ENCODE data around the gene SEMA5A. TPM values are rescaled to one million over a fixed set of nuclear protein-coding genes. Genes with fewer than 3 reads are reported as not detected.

The SEMA5A gene
- total and polyA plus RNA-seq, 2 of the 8 experiments (the other 6 are each of a cell fraction or from before 2014, with no cell fraction given) = 5.3 to 8.9 TPM

DNA sequence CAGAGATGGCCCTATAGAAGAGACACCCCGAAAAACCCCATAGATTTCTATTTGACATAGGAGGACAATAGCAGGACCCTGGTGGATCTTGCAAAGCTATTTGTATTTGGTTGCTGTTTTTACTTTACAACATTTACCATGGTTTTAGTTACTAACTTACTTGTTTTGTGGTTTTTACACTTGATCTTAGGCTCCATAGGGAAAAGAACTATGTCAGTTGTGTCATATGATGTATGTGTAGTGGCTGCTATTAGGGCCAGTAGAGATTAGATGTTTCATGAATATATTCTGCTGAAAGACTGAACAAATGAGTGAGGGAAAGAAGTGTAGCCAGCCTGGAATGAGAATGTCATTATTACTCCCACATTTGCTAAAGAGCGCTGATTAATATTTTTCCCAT is 388.1 kb downstream of the SEMA5A start:
- no peak overlapping the region for H3K4me3 ChIP-seq (ENCODE audit: extremely low read depth in 1 of 4, insufficient read depth in 2 of 4, low read depth in 3 of 4, low read length in 4 of 4)
- no peak overlapping the region for H4K8ac ChIP-seq (ENCODE audit: extremely low read depth, insufficient read depth, low read length)
- no peak overlapping the region for H2BK20ac ChIP-seq (ENCODE audit: low read length)
- H3K27ac ChIP-seq (ENCODE audit: low read depth, low read length) = no peak overlapping the region
- TF ChIP-seq JUN (IDR thresholded peaks at IDR 0.05; ENCODE audit: low read depth, low read length) = no peak
- TF ChIP-seq CBX5 (IDR thresholded peaks at IDR 0.05; ENCODE audit: low read depth, low read length) = no peak
- no peak for TF ChIP-seq RFX5 (IDR thresholded peaks at IDR 0.05; ENCODE audit: borderline replicate concordance, low read depth, low read length)
- TF ChIP-seq TBP (IDR thresholded peaks at IDR 0.05; ENCODE audit: low read depth, low read length) = no peak
- TF ChIP-seq BCL11A (IDR thresholded peaks at IDR 0.05; ENCODE audit: low read depth in 2 of 2, low read length in 2 of 2) = no peak
- no peak for TF ChIP-seq TAF7 (optimal IDR thresholded peaks at IDR 0.05; ENCODE audit: borderline replicate concordance, low read depth, low read length)
- TF ChIP-seq GABPA (IDR thresholded peaks at IDR 0.05; ENCODE audit: borderline replicate concordance, insufficient read depth, low read length) = no peak
- no peak for TF ChIP-seq SP1 (IDR thresholded peaks at IDR 0.05; ENCODE audit: low read depth, low read length)
- TF ChIP-seq SP4 (IDR thresholded peaks at IDR 0.05; ENCODE audit: low read length) = no peak
- no peak for TF ChIP-seq KDM5A (IDR thresholded peaks at IDR 0.05; ENCODE audit: low read length)
- no peak for TF ChIP-seq RXRA (IDR thresholded peaks at IDR 0.05; ENCODE audit: insufficient read depth, low read depth, low read length)
- no peak for TF ChIP-seq TEAD4 (IDR thresholded peaks at IDR 0.05; ENCODE audit: low read depth, low read length)
- H4K91ac ChIP-seq (replicated peaks; ENCODE audit: insufficient read length, low read length) = no peak overlapping the region
- no peaks in the 10 kb centered on the region for H3K79me1 ChIP-seq (ENCODE audit: low read depth, low read length)
- no peaks in the 10 kb centered on the region for H3K23me2 ChIP-seq (ENCODE audit: low read depth, low read length)
- H2BK5ac ChIP-seq (ENCODE audit: low read depth, low read length) = no peak overlapping the region
- no peaks in the 10 kb centered on the region for H3K27me3 ChIP-seq (replicated peaks in 1 of 4; ENCODE audit: control insufficient read depth in 3 of 4, extremely low read depth in 1 of 4, insufficient read depth in 3 of 4, low read length in 3 of 4)
- H3K14ac ChIP-seq (ENCODE audit: insufficient read length) = no peak overlapping the region
- POLR2A ChIA-PET (ENCODE audit: partially characterized antibody) = no interaction called here
- no peaks in the 10 kb centered on the region for H3K4me1 ChIP-seq (replicated peaks in 1 of 4; ENCODE audit: control insufficient read depth in 3 of 4, insufficient read depth in 4 of 4, low read length in 3 of 4)
- H3K23ac ChIP-seq (ENCODE audit: insufficient read length) = no peak overlapping the region
- H3K79me2 ChIP-seq (ENCODE audit: control insufficient read depth in 1 of 2, insufficient read depth in 2 of 2, low read length in 2 of 2) = no peaks in the 10 kb centered on the region
- no peak overlapping the region for H2AK5ac ChIP-seq (ENCODE audit: low read depth, low read length)
- CTCF ChIA-PET (ENCODE audit: partially characterized antibody) = interaction anchor here (1.4 to 3.9 kb wide), 2 partner anchors 9 to 250 kb away, joined by 4 to 26 read pairs; no protein-coding TSS in a partner anchor
- H4K5ac ChIP-seq (ENCODE audit: insufficient read length, low read depth, low read length) = no peak overlapping the region
- no peak overlapping the region for H2BK15ac ChIP-seq (ENCODE audit: low read length)
- H3K9me3 ChIP-seq (ENCODE audit: insufficient read depth in 2 of 2, low read depth in 1 of 2, low read length in 1 of 2) = no peaks in the 10 kb centered on the region
- H2BK120ac ChIP-seq (replicated peaks; ENCODE audit: low read depth, low read length) = no peak overlapping the region
- H3K56ac ChIP-seq (replicated peaks; ENCODE audit: insufficient read length, low read depth, low read length) = no peak overlapping the region
- no peak overlapping the region for H3K4me2 ChIP-seq (ENCODE audit: insufficient read depth in 1 of 2, low read depth in 2 of 2, low read length in 2 of 2)
- H3K4ac ChIP-seq (replicated peaks; ENCODE audit: insufficient read length, low read depth, low read length) = no peak overlapping the region
- H3K18ac ChIP-seq (ENCODE audit: extremely low read depth, low read length) = no peak overlapping the region
- WGBS, 2 experiments (ENCODE audit: extremely low coverage in 1 of 2, insufficient coverage in 1 of 2, insufficient read length in 1 of 2, insufficient replicate concordance in 2 of 2, low coverage in 1 of 2, low lambda C conversion rate in 2 of 2, missing lambda C conversion rate in 1 of 2) = 92% methylated on average over 2 of the region's 2 CpGs; no CpG with 5 or more reads in 1 of the 2 experiments
- DNase-seq (ENCODE audit: low read depth in 1 of 2, low spot score in 2 of 2) (no peak), FAIRE-seq (no peak)
- no peaks in the 10 kb centered on the region for H4K20me1 ChIP-seq (replicated peaks in 1 of 2; ENCODE audit: control insufficient read depth in 1 of 2, insufficient read depth in 2 of 2, low read length in 2 of 2)
- no peaks in the 10 kb centered on the region; a peak in 1 of 8 replicates for H3K36me3 ChIP-seq (ENCODE audit: control insufficient read depth in 2 of 4, insufficient read depth in 4 of 4, low read length in 3 of 4)
- no peak overlapping the region for H2BK12ac ChIP-seq (ENCODE audit: low read depth, low read length)
- no peak overlapping the region for H2AFZ ChIP-seq (ENCODE audit: low read length)
- no peak overlapping the region for H3K9ac ChIP-seq (replicated peaks in 1 of 4; ENCODE audit: extremely low read depth in 1 of 4, low read depth in 3 of 4, low read length in 3 of 4)

All from H1 (cell line).